H1 (cell line): ENCODE measurements around the gene ZNF134. TPM values are rescaled to one million over a fixed set of nuclear protein-coding genes. Genes with fewer than 3 reads are reported as not detected.

Source experiments
- ASH2L ChIP-seq: fragments of 200-600, 300-600 bp; sonication (generic); IDR thresholded peaks from one replicate; pipeline ENCODE4 v1.7.1; 2017; ENCODE audit warnings: low read length
- ATF3 ChIP-seq: IDR thresholded peaks from 2 replicates; pipeline ENCODE4 v1.6.1; 2011; ENCODE audit warnings: low read depth, mild to moderate bottlenecking, low read length; ENCODE audit not compliant: insufficient read depth
- BCL11A ChIP-seq, 2 experiments: IDR thresholded peaks; one replicate each; pipeline ENCODE4 v1.6.1; 2011; ENCODE audit warnings: low read depth in 2 of 2, low read length in 2 of 2, mild to moderate bottlenecking in 2 of 2
- CHD2 ChIP-seq: IDR thresholded peaks from 2 replicates; pipeline ENCODE4 v1.6.1; 2012; ENCODE audit warnings: low read length, improper control_type of control experiment
- CREB1 ChIP-seq: IDR thresholded peaks from 2 replicates; pipeline ENCODE4 v1.6.1; 2012; ENCODE audit warnings: inconsistent platforms
- CTCF ChIP-seq, 3 experiments: IDR thresholded peaks; 1 replicate in 2 of 3; 2 replicates in 1 of 3; pipeline versions ENCODE4 v1.5.1 to v1.6.1; 2011; ENCODE audit warnings: low read length in 3 of 3, mild to moderate bottlenecking in 3 of 3, inconsistent platforms in 2 of 3, low read depth in 1 of 3, moderate library complexity in 1 of 3; ENCODE audit not compliant: insufficient read depth in 1 of 3; ENCODE audit errors: control extremely low read depth in 1 of 3
- GABPA ChIP-seq: IDR thresholded peaks from 2 replicates; pipeline ENCODE4 v1.6.1; 2011; ENCODE audit warnings: mild to moderate bottlenecking, low read length, moderate library complexity, borderline replicate concordance; ENCODE audit not compliant: insufficient read depth
- HDAC6 ChIP-seq: IDR thresholded peaks from one replicate; pipeline ENCODE4 v1.7.1; 2012; ENCODE audit warnings: low read depth, mild to moderate bottlenecking, inconsistent platforms, low read length, moderate library complexity
- JUN ChIP-seq: IDR thresholded peaks from 2 replicates; pipeline ENCODE4 v1.6.1; 2011; ENCODE audit warnings: low read depth, mild to moderate bottlenecking, improper control_type of control experiment, low read length
- KDM4A ChIP-seq: IDR thresholded peaks from one replicate; pipeline ENCODE4 v1.7.1; 2012; ENCODE audit warnings: low read depth, mild to moderate bottlenecking, moderate library complexity, low read length, inconsistent platforms; ENCODE audit not compliant: severe bottlenecking
- MAFK ChIP-seq: IDR thresholded peaks from 2 replicates; pipeline ENCODE4 v1.6.1; 2012; ENCODE audit warnings: low read depth, mild to moderate bottlenecking, improper control_type of control experiment, low read length
- NRF1 ChIP-seq: IDR thresholded peaks from 2 replicates; pipeline ENCODE4 v1.6.1; 2011; ENCODE audit warnings: mild to moderate bottlenecking, low read depth, low read length, improper control_type of control experiment
- RBBP5 ChIP-seq: IDR thresholded peaks from 2 replicates; pipeline ENCODE4 v1.7.1; 2012; ENCODE audit warnings: low read depth, mild to moderate bottlenecking, inconsistent platforms, low read length, moderate library complexity, borderline replicate concordance
- SIX5 ChIP-seq: IDR thresholded peaks from 2 replicates; pipeline ENCODE4 v1.6.1; 2011; ENCODE audit warnings: mild to moderate bottlenecking, low read depth, low read length
- SP1 ChIP-seq: IDR thresholded peaks from 2 replicates; pipeline ENCODE4 v1.6.1; 2011; ENCODE audit warnings: low read depth, low read length
- SP2 ChIP-seq: IDR thresholded peaks from 2 replicates; pipeline ENCODE4 v1.6.1; 2012; ENCODE audit warnings: mild to moderate bottlenecking, low read length, inconsistent platforms
- SP4 ChIP-seq: IDR thresholded peaks from 2 replicates; pipeline ENCODE4 v1.6.1; 2012; ENCODE audit warnings: low read length, inconsistent platforms
- TAF1 ChIP-seq: IDR thresholded peaks from 2 replicates; pipeline ENCODE4 v1.6.1; 2011; ENCODE audit warnings: mild to moderate bottlenecking, low read depth, low read length
- TBP ChIP-seq: IDR thresholded peaks from 2 replicates; pipeline ENCODE4 v1.6.1; 2011; ENCODE audit warnings: low read depth, low read length, improper control_type of control experiment
- TEAD4 ChIP-seq: IDR thresholded peaks from 2 replicates; pipeline ENCODE4 v1.6.1; 2012; ENCODE audit warnings: low read depth, low read length, inconsistent platforms, mixed read lengths
- YY1 ChIP-seq: IDR thresholded peaks from 2 replicates; pipeline ENCODE4 v1.6.1; 2011; ENCODE audit warnings: low read depth, mild to moderate bottlenecking, low read length
- polyA plus RNA-seq, 7 experiments: library from polyadenylated mRNA; depleted of rRNA in 3 of 7; stranded (reverse) in 5 of 7; unstranded in 2 of 7; fragments of >200 nt in 5 of 7; fragments of 200-250 nt in 2 of 7; gene quantifications; 1 replicate in 5 of 7; 2 replicates in 1 of 7; 4 replicates in 1 of 7; pipeline versions ENCODE4 v1.2.1 to v1.2.3, GENCODE V29; 2011 to 2013; ENCODE audit warnings: missing spikeins in 2 of 7, mixed read lengths in 2 of 7
- total RNA-seq: library from RNA; stranded (reverse); fragmentation: NEBNext Ultra II Directional; extraction: Animal tissue kit (Norgen Biotek cat#: 25700); gene quantifications from 2 replicates; pipeline ENCODE4 v1.2.1, GENCODE V29; 2021

Gene ZNF134
- total and polyA plus RNA-seq, 2 of the 8 experiments (the other 6 are each of a cell fraction or from before 2014, with no cell fraction given): 16.6 to 54.6 TPM

- TF ChIP-seq SP1 (peak; percentile 95), HDAC6 (no peak), ATF3 (no peak), KDM4A (peak; percentile 97), CREB1 (peak; percentile 59), JUN (no peak), TEAD4 (no peak), MAFK (no peak), RBBP5 (peak; percentile 68; the same call in 1 of the 2 replicates), SP2 (peak; percentile 54), NRF1 (no peak), SP4 (peak; percentile 81; the same call in 1 of the 2 replicates), YY1 (peak; percentile 81), TAF1 (peak; percentile 65), BCL11A (IDR thresholded peaks at IDR 0.05; ENCODE audit: low read depth in 2 of 2, low read length in 2 of 2) (no peak), TBP (peak; percentile 45; the same call in 1 of the 2 replicates), SIX5 (peak; percentile 81), CHD2 (peak; percentile 85), GABPA (peak; percentile 82; the same call in 1 of the 2 replicates), CTCF (IDR thresholded peaks at IDR 0.05; ENCODE audit: control extremely low read depth in 1 of 3, insufficient read depth in 1 of 3, low read depth in 1 of 3, low read length in 3 of 3) (no peak), ASH2L (peak; percentile 46)
Measured at GRCh38 chr19:57632987-57633831, 19.2 kb downstream of the ZNF134 start, which contains the start of gene ZNF211 (continued).
